ENCODE results near the gene ACOX3.

DNA sequence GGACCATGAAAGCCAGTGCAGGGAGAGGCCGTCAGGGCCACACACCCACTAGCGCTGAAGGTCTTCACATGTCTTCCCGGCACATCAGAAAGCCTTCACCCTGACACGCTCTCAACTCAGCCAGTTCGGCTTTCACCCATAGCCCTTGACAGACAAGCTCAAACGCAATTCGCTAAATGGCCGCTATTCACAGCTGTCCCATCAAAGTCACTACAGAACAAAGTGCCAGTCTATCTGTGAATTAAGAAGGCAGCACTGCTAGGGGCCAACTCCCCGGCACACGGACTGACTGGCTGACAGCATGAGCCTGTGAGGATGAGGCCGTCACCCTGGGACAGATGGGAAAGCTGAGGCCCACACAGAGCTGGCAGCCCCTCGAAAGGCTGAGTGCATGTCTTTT is 45.7 kb downstream of the ACOX3 start:
- TF ChIP-seq, protein P1, sequence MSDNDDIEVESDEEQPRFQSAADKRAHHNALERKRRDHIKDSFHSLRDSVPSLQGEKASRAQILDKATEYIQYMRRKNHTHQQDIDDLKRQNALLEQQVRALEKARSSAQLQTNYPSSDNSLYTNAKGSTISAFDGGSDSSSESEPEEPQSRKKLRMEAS (IDR thresholded peaks at IDR 0.05) = no peak
- TF ChIP-seq, protein P2, sequence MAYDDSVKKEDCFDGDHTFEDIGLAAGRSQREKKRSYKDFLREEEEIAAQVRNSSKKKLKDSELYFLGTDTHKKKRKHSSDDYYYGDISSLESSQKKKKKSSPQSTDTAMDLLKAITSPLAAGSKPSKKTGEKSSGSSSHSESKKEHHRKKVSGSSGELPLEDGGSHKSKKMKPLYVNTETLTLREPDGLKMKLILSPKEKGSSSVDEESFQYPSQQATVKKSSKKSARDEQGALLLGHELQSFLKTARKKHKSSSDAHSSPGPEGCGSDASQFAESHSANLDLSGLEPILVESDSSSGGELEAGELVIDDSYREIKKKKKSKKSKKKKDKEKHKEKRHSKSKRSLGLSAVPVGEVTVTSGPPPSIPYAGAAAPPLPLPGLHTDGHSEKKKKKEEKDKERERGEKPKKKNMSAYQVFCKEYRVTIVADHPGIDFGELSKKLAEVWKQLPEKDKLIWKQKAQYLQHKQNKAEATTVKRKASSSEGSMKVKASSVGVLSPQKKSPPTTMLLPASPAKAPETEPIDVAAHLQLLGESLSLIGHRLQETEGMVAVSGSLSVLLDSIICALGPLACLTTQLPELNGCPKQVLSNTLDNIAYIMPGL (CRISPR knock-in tag; IDR thresholded peaks at IDR 0.05; ENCODE audit: borderline replicate concordance) = no peak
- TF ChIP-seq RFX5 (IDR thresholded peaks at IDR 0.05) (no peak), NFE2L2 (conservative IDR thresholded peaks at IDR 0.05; ENCODE audit: low read length) (no peak), MAFK (IDR thresholded peaks at IDR 0.05; ENCODE audit: partially characterized antibody) (no peak), KDM5A (IDR thresholded peaks at IDR 0.05) (no peak)
- TF ChIP-seq, protein P3, sequence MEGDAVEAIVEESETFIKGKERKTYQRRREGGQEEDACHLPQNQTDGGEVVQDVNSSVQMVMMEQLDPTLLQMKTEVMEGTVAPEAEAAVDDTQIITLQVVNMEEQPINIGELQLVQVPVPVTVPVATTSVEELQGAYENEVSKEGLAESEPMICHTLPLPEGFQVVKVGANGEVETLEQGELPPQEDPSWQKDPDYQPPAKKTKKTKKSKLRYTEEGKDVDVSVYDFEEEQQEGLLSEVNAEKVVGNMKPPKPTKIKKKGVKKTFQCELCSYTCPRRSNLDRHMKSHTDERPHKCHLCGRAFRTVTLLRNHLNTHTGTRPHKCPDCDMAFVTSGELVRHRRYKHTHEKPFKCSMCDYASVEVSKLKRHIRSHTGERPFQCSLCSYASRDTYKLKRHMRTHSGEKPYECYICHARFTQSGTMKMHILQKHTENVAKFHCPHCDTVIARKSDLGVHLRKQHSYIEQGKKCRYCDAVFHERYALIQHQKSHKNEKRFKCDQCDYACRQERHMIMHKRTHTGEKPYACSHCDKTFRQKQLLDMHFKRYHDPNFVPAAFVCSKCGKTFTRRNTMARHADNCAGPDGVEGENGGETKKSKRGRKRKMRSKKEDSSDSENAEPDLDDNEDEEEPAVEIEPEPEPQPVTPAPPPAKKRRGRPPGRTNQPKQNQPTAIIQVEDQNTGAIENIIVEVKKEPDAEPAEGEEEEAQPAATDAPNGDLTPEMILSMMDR (IDR thresholded peaks at IDR 0.05) = no peak
